Aorta (tissue), 5 donors: ENCODE measurements around the gene UNKL. TPM values are rescaled to one million over a fixed set of nuclear protein-coding genes. Genes with fewer than 3 reads are reported as not detected.

Experiments used
- ATAC-seq: fragments of 200-7000 bp; cut with Tn5 transposase; one replicate; pipeline ENCODE4 v1.9.1; 2022; ENCODE audit warnings: moderate library complexity; ENCODE audit not compliant: low FRiP score
- DNase-seq, 2 donors: peaks; one replicate each; pipeline ENCODE4 v3.0.0-alpha.2; 2020
- H3K27ac ChIP-seq, 2 donors: one replicate each; pipeline ENCODE4 v1.5.1; 2013; ENCODE audit warnings: low read length in 2 of 2, mild to moderate bottlenecking in 2 of 2, moderate library complexity in 2 of 2, control low read depth in 1 of 2, inconsistent platforms in 1 of 2, low read depth in 1 of 2
- H3K27me3 ChIP-seq, 2 donors: one replicate each; pipeline ENCODE4 v1.6.1; 2013; ENCODE audit warnings: control low read depth in 1 of 2, low read length in 1 of 2, mild to moderate bottlenecking in 1 of 2, moderate library complexity in 1 of 2; ENCODE audit not compliant: insufficient read depth in 2 of 2, control insufficient read depth in 1 of 2
- H3K36me3 ChIP-seq, 2 donors: one replicate each; pipeline ENCODE4 v1.6.1; 2013; ENCODE audit warnings: control low read depth in 1 of 2, low read length in 1 of 2, mild to moderate bottlenecking in 1 of 2; ENCODE audit not compliant: insufficient read depth in 2 of 2, control insufficient read depth in 1 of 2
- H3K4me1 ChIP-seq, 2 donors: one replicate each; pipeline ENCODE4 v1.6.1; 2013; ENCODE audit warnings: low read length in 2 of 2, control low read depth in 1 of 2, mild to moderate bottlenecking in 1 of 2, moderate library complexity in 1 of 2; ENCODE audit not compliant: insufficient read depth in 2 of 2, control insufficient read depth in 1 of 2
- H3K4me3 ChIP-seq, 2 donors: one replicate each; pipeline ENCODE4 v1.5.1; 2013; ENCODE audit warnings: low read length in 2 of 2, control low read depth in 1 of 2, mild to moderate bottlenecking in 1 of 2
- H3K9me3 ChIP-seq: one replicate; pipeline ENCODE4 v1.6.1; 2013; ENCODE audit warnings: mild to moderate bottlenecking, low read length; ENCODE audit not compliant: control insufficient read depth
- WGBS, 2 donors: extraction: QIAGEN DNeasy Blood & Tissue Kit; methylation state at CpG; one replicate each; pipeline ENCODE4 v1.1.7; 2013; 5-methylcytosine and 5-hydroxymethylcytosine counted together
- intact Hi-C, 2 donors: fragments of 100-400 bp; cut with DNase I; formaldehyde crosslinking; loops; one replicate each; pipeline versions ENCODE4 v1.14.2 to v1.15.0; 2022
- polyA plus RNA-seq, 2 donors: library from polyadenylated mRNA; stranded (reverse); fragments of 200-250 nt; gene quantifications; one replicate each; pipeline ENCODE4 v1.2.3, GENCODE V29; 2013
- total RNA-seq, 2 donors: library from RNA; stranded (reverse); fragmentation: NEBNext Ultra II Directional; extraction: Animal tissue kit (Norgen Biotek cat#: 25700); gene quantifications; one replicate each; pipeline ENCODE4 v1.2.1, GENCODE V29; 2021
- donor health status: healthy with polysubstance abuse.
- donor health status: Bipolar disorder and iron deficiency.
- donor health status: DM: no; HTN: no; CAD: no.
- donor health status: DM: no; HTN: no; CAD: no.
- donor health status: DM: yes; HTN: yes; CAD: no.

UNKL gene
- total and polyA plus RNA-seq, 4 donors, result 8.8 to 34.6 (median 22.6) TPM

- H3K4me1 ChIP-seq, result no peaks in the 10 kb centered on the region
- 89 to 91% methylated on average over 29 of the region's 29 CpGs for WGBS, 2 donors
- no peak for DNase-seq
- H3K27ac ChIP-seq, result no peak overlapping the region
- no peak overlapping the region for H3K4me3 ChIP-seq
- no peak for ATAC-seq
- H3K9me3 ChIP-seq, result no peaks in the 10 kb centered on the region
- H3K27me3 ChIP-seq, result no peaks in the 10 kb centered on the region
- no peaks in the 10 kb centered on the region for H3K36me3 ChIP-seq
- intact Hi-C loops, result no loop called here
Observed at GRCh38 chr16:1401061-1401757, 13.3 kb downstream of the UNKL start.

DNA sequence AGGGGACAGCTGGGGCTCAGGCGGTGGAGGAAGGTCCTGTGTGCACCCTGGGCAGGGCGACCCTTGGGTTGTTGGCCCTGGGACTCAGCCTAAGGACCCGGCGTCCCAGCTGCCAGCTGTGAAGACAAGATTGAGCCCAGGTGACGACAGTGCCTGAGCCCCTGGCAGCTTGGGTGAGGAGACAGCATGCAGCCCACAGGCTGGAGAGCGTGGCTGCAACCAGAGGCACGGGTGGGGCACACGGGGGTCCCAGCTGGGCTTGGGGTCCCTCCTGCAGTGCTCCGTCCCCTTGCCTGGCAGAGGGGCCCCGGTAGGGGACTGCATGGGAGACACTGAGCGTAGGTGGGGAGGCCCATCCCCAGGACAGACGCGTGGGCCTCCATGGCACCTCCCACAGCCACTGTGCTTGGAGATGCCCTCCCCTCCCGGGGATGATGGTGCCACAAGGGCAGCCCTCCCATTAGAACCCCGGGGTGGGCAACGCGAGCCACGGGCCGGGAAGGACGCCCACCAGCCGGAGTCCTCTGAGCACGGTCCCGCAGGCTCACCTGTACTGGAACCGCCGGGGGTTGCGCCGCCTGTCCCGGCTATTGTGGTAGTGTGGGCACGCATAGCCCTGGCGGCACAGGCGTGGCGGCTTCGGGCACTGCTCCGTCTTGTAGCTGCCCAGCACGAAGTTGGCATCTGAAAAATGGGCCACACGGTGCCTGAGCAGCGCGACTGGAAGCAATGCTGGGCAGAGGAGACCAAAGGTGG is 15.5 kb downstream of the UNKL start:
- intact Hi-C loops, result no loop called here
- DNase-seq, result no peak
- Histone ChIP-seq H3K4me3 (no peak overlapping the region), H3K27ac (no peak overlapping the region), H3K27me3 (no peaks in the 10 kb centered on the region), H3K9me3 (no peaks in the 10 kb centered on the region), H3K36me3 (no peaks in the 10 kb centered on the region), H3K4me1 (no peaks in the 10 kb centered on the region)
- no peak for ATAC-seq
- WGBS, 2 donors, result 94 to 95% methylated on average over 36 to 38 of the region's 38 CpGs

DNA sequence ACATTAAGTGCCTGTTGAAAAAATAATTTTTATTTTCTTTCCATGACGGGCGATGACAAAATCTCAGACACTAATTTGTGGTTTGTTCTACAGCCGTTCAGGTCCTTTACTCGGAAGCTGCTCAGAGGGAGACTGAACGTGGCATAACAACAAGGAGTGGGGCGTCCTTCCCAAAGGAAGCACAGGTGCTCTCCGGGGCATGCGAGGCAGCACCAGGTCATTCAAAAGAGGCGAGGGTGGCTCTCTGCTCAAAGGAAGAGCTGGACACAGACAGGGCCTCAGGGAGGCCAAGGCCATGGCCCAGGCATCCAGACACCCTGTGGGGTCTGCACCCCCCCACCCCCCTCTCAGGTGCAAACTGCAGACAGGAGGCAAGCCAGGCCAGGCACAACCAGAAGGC is 16.2 kb downstream of the UNKL start:
- H3K36me3 ChIP-seq, result no peaks in the 10 kb centered on the region

GRCh38 chr16:1397779-1398178 is 16.7 kb downstream of the UNKL start:
- no peaks in the 10 kb centered on the region for H3K9me3 ChIP-seq
- no peaks in the 10 kb centered on the region for H3K4me1 ChIP-seq
- peaks cover 0 to 1% of the 10 kb centered on the region in 2 donors for H3K36me3 ChIP-seq
- H3K27me3 ChIP-seq, result no peaks in the 10 kb centered on the region
- intact Hi-C loops, result no loop called here
- DNase-seq (no peak), ATAC-seq (no peak)
- 93 to 94% methylated on average over 20 to 21 of the region's 21 CpGs for WGBS, 2 donors
- no peak overlapping the region for H3K27ac ChIP-seq
- no peak overlapping the region for H3K4me3 ChIP-seq

More for the DNA sequence above, 16.2 kb downstream of the UNKL start:
- no peaks in the 10 kb centered on the region for H3K4me1 ChIP-seq
- H3K4me3 ChIP-seq, result no peak overlapping the region
- intact Hi-C loops, result no loop called here
- H3K27me3 ChIP-seq, result no peaks in the 10 kb centered on the region
- H3K9me3 ChIP-seq, result no peaks in the 10 kb centered on the region
- ATAC-seq (no peak), DNase-seq (no peak)
- WGBS, 2 donors, result 89 to 90% methylated on average over 9 of the region's 9 CpGs
- no peak overlapping the region for H3K27ac ChIP-seq

DNA sequence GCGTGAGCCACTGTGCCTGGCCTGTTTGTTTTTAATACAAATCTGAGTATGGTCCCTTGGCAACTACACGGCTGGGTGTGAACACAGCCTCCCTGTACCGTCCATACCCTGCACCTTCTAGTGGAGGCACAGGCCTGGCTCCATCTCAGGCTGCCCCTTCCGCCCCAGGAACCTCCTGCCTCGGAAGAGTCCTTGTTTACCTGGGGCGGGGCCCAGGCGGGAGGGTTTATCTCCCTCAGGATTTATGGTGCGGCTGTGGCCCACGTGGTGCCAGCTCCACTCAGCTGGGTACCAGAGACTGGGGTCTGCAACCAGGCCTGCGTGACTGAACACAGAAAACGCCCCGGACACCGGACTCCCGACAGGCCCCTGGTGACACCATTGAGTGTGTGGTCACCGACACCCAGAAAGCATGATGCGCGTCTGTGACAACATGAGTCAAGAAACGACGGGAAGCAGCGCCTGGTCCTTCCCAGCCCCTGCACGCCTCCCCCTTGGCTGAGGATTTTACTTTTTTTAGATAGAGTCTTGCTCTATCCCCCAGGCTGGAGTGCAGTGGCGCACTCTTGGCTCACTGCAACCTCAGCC is 19.0 kb downstream of the UNKL start:
- no peak for ATAC-seq
- H3K36me3 ChIP-seq, result peaks cover 0 to 3% of the 10 kb centered on the region in 2 donors

DNA sequence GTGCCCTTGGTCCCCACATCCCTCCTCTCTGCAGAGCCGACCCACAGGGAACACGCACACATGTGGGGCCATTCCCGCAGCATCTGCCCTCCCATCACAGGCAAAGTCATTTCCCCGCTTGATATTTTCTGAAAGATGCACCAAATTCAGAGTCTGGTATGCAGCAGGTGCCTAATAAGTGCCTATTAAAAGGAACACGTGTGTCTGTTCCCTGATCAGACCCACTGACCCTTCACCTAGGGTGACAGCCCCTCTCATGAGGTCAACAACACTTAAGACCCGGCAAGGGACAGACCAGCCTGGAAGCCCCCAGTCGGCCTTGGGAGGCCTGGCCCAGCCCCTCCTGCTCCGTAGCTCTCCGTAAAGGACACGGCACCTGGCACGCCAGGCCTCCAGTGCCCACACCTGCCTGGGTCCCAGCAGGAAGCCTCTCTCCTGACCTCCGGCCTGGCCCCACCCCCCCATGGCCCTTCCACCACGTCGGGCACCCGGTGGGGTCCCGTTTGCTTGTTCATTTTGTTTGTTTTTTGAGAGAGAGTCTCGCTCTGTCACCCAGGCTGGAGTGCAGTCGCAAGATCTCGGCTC is 20.0 kb downstream of the UNKL start:
- 88 to 92% methylated on average over 19 of the region's 19 CpGs for WGBS, 2 donors

More for the DNA sequence above, 19.0 kb downstream of the UNKL start:
- no peaks in the 10 kb centered on the region for H3K27me3 ChIP-seq
- H3K27ac ChIP-seq, result no peak overlapping the region
- intact Hi-C loops, result loop anchor here in 1 of 2 donors (2.0 kb wide), 1 partner anchor 49 kb away; the partner anchor contains the start of gene CCDC154
- no peaks in the 10 kb centered on the region for H3K4me1 ChIP-seq
- no peak overlapping the region for H3K4me3 ChIP-seq
- WGBS, 2 donors, result 88 to 90% methylated on average over 22 of the region's 22 CpGs
- H3K9me3 ChIP-seq, result no peaks in the 10 kb centered on the region
- DNase-seq, result no peak

GRCh38 chr16:1393613-1394176 is 20.8 kb downstream of the UNKL start:
- Histone ChIP-seq H3K4me1 (no peaks in the 10 kb centered on the region), H3K36me3 (peaks cover 0 to 3% of the 10 kb centered on the region in 2 donors), H3K9me3 (no peaks in the 10 kb centered on the region), H3K27ac (no peak overlapping the region), H3K27me3 (no peaks in the 10 kb centered on the region), H3K4me3 (no peak overlapping the region)
- DNase-seq, result no peak
- 94 to 95% methylated on average over 21 of the region's 21 CpGs for WGBS, 2 donors
- no peak for ATAC-seq
- intact Hi-C loops, result loop anchor here in 1 of 2 donors (2.0 kb wide), 1 partner anchor 51 kb away; the partner anchor contains the start of gene CCDC154

More for the DNA sequence above, 20.0 kb downstream of the UNKL start:
- no peak for ATAC-seq
- intact Hi-C loops, result loop anchor here in 1 of 2 donors (2.0 kb wide), 1 partner anchor 50 kb away; the partner anchor contains the start of gene CCDC154
- no peak overlapping the region for H3K27ac ChIP-seq
- H3K9me3 ChIP-seq, result no peaks in the 10 kb centered on the region
- H3K36me3 ChIP-seq, result peaks cover 0 to 3% of the 10 kb centered on the region in 2 donors
- H3K4me3 ChIP-seq, result no peak overlapping the region
- no peaks in the 10 kb centered on the region for H3K27me3 ChIP-seq
- no peak for DNase-seq
- H3K4me1 ChIP-seq, result no peaks in the 10 kb centered on the region

DNA sequence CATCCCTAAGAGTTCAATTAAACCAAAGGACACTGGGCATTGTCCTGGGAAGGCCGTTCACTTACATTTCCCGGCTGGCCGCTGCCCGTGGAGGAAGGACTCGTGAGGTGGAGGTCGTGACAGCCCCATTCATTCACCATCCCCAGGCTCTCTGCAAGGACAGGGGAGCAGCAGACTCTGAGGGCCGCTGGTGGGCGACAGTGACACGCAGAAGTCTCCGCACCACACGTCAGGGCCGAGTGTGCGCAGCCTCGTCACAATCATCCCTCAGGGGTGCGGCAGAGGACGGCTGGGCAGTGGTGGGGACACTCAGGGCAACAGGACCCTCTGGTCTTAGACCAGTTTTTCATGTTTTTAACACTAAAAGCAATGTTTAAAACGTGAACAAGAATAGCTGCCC is 21.7 kb downstream of the UNKL start:
- Histone ChIP-seq H3K4me3 (no peak overlapping the region), H3K36me3 (peaks cover 0 to 3% of the 10 kb centered on the region in 2 donors), H3K4me1 (no peaks in the 10 kb centered on the region), H3K27ac (no peak overlapping the region), H3K27me3 (no peaks in the 10 kb centered on the region), H3K9me3 (no peaks in the 10 kb centered on the region)
- ATAC-seq (no peak), DNase-seq (no peak)
- WGBS, 2 donors, result 91 to 94% methylated on average over 17 of the region's 17 CpGs
- intact Hi-C loops, result no loop called here
